AG09309 (cell line): ENCODE results near the gene BAG5.

Source experiments
- DNase-seq: peaks from one replicate; pipeline ENCODE4 v3.0.0-alpha.2; 2010; ENCODE audit warnings: low read depth
- H3K4me3 ChIP-seq: 2 replicates; pipeline ENCODE4 v1.5.1; 2011; ENCODE audit warnings: mild to moderate bottlenecking, low read depth, low read length, moderate library complexity; ENCODE audit not compliant: control insufficient read depth
- CTCF ChIP-seq: IDR thresholded peaks from 2 replicates; pipeline ENCODE4 v1.5.1; 2011; ENCODE audit warnings: mild to moderate bottlenecking, low read depth, low read length, inconsistent platforms; ENCODE audit not compliant: insufficient read depth, control insufficient read depth; ENCODE audit errors: missing control alignments

Gene BAG5

GRCh38 chr14:103597623-103598377 lies 35.3 kb upstream of the BAG5 start:
- peak; percentile 57 for DNase-seq
- H3K4me3 ChIP-seq: no peak overlapping the region
- TF ChIP-seq CTCF: no peak

GRCh38 chr14:103594265-103594664 lies 31.8 kb upstream of the BAG5 start:
- no peak overlapping the region for H3K4me3 ChIP-seq
- TF ChIP-seq CTCF: no peak
- peak; percentile 25 for DNase-seq

- no peak overlapping the region for H3K4me3 ChIP-seq
- TF ChIP-seq CTCF: no peak
- no peak for DNase-seq
Observed at GRCh38 chr14:103593577-103593976, 31.1 kb upstream of the BAG5 start.

- DNase-seq: no peak
- H3K4me3 ChIP-seq: no peak overlapping the region
- TF ChIP-seq CTCF: no peak
Observed at GRCh38 chr14:103584326-103584915, 22.0 kb upstream of the BAG5 start.

GRCh38 chr14:103581954-103582703 lies 19.7 kb upstream of the BAG5 start:
- no peak overlapping the region for H3K4me3 ChIP-seq
- no peak for DNase-seq
- no peak for TF ChIP-seq CTCF

GRCh38 chr14:103581206-103581605 lies 18.7 kb upstream of the BAG5 start:
- no peak for DNase-seq
- H3K4me3 ChIP-seq: no peak overlapping the region
- no peak for TF ChIP-seq CTCF
